SK-N-DZ (cell line): ENCODE data around the gene RTN4. TPM values are rescaled to one million over a fixed set of nuclear protein-coding genes. Genes with fewer than 3 reads are reported as not detected.
"Not testable (repeated sequence)": the region's sequence is repeated elsewhere in the genome, so short reads cannot be mapped to it uniquely, and the experiment has no call there.

Experiments used
- DNase-seq: peaks from one replicate; pipeline ENCODE4 v3.0.0-alpha.2; 2015; ENCODE audit warnings: low spot score
- polyA plus RNA-seq, 2 experiments: library from polyadenylated mRNA; depleted of rRNA; stranded (reverse); fragments of >200 nt; gene quantifications; 2 replicates each; pipeline ENCODE4 v1.2.3, GENCODE V29; 2014

Gene RTN4, protein sequence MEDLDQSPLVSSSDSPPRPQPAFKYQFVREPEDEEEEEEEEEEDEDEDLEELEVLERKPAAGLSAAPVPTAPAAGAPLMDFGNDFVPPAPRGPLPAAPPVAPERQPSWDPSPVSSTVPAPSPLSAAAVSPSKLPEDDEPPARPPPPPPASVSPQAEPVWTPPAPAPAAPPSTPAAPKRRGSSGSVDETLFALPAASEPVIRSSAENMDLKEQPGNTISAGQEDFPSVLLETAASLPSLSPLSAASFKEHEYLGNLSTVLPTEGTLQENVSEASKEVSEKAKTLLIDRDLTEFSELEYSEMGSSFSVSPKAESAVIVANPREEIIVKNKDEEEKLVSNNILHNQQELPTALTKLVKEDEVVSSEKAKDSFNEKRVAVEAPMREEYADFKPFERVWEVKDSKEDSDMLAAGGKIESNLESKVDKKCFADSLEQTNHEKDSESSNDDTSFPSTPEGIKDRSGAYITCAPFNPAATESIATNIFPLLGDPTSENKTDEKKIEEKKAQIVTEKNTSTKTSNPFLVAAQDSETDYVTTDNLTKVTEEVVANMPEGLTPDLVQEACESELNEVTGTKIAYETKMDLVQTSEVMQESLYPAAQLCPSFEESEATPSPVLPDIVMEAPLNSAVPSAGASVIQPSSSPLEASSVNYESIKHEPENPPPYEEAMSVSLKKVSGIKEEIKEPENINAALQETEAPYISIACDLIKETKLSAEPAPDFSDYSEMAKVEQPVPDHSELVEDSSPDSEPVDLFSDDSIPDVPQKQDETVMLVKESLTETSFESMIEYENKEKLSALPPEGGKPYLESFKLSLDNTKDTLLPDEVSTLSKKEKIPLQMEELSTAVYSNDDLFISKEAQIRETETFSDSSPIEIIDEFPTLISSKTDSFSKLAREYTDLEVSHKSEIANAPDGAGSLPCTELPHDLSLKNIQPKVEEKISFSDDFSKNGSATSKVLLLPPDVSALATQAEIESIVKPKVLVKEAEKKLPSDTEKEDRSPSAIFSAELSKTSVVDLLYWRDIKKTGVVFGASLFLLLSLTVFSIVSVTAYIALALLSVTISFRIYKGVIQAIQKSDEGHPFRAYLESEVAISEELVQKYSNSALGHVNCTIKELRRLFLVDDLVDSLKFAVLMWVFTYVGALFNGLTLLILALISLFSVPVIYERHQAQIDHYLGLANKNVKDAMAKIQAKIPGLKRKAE
- 167 and 176 TPM in 2 replicates for polyA plus RNA-seq (2014; cell fraction: cytosol; rRNA removed)
- polyA plus RNA-seq (2014; cell fraction: nucleus; rRNA removed) = 101 and 109 TPM in 2 replicates

DNA sequence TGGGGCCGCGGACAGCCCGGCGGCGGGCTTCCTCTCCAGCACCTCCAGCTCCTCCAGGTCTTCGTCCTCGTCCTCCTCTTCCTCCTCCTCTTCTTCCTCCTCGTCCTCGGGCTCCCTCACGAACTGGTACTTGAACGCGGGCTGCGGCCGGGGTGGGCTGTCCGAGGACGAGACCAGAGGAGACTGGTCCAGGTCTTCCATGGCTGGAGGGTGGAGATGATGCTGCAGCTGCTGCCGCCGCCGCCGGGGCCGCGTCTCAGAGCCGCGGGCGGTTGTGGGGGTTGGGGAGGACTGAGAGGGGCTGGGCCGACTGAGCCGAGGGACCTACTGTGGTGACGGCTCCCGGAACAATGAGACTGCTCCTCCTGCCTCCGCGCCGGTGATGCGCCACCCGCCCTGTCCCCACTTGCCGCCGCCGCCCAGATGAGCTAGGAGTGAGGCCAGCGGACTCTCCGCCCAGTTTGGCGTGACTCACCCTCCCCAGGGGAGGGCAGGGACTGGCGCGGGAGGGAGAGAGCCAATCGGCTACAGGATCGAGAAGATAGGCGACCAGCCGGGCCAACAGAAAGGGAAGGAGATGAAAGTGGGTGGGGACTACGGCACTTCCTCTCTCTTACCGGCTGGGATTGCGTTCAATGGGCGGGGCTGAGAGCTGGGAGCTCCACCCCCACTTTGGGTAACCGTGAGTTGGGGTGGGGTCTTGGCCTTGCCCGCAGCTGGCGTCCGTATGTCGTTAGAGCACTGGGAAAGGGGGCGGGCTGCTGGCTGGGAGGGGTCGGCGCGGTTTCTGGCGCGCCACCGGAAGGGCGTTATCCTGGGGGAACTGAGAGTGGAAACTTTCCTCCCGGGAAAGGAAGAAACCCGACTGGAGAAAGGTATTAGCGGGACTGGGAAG lies at the start of gene RTN4:
TSS of gene RTN4 (minus strand) at position 352 of the 895 bp plus-strand sequence. CDS start at position 201, 151 bp downstream.
- peak; percentile 100 for DNase-seq

DNA sequence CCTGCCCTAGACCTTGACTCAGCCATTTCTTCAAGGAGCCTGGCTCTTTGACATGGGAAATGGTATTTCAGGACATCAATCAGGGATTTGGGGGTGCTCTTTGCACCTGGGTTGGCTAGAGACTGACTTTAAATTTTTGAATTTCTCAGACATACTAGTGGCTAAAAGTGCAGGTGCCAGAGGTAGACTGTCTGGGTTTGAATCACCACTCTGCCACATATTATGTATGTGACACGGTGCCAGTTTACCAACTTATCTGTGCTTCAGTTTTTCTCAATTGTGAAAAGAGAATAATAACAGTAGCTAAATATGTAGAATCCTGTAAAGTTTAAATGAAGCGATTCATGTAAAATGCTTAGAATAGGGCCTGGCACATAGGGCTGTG lies 49.2 kb upstream of the RTN4 start:
- DNase-seq = no peak

DNA sequence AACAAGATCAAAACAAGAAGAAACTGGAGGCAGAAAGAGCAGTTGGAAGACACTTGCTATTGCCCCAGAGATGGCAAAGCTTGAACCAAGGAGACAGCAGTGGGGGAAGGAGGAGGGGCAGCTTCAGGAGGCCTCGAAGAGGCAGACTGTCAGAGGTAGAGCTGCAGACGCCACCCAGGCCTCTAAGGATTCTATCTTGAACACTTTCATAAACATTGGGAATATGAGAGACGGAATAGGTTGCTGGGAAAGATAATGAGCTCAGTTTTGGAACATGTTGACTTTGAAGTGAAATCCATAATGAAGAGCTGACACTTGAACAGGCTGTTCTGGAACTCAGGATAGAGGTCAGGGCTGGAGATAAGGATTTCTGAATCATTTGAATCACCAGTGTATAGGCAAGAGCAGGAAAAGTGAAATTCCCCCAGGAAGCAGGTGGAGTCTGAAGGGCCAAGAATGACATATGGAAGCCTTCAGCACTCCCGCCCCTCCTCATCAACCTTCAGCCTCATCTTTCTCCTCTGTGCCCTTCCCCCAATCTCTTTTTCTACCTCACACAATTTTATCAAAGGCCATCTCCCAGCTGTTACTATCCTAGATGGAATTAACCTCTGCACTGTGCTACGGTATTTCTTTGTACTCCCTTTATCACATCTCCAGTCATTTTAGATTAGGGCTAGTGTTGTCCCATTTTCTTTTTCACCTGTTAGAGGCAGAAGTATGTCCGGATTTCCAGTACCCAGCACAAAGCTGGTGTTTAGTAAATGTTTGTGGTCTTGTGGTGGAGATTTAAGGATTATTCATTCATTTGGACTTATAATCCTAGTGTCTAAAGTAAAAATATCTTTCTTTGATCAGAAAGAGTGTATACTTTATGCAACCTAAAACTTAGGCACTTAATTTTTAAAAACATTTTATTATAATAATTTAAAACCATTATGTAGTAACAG lies 47.5 kb upstream of the RTN4 start:
- DNase-seq = peak; percentile 62

DNA sequence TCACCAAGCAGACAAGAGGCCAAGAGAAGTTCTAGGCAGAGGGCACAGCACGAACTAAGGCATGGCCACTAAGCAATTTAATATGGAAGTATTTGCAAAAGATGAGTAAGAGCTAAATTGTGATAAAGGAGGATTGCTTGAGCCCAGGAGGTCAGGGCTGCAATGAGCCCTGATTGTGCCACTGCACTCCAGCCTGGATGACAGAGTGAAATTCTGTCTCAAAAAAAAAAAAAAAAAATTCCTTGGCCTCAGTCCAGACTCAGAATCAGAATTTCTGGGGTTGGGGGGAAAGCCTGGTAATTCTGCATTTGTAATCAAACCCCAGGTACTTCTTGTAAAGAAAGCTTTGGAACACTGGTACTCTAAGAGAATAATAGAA lies 46.8 kb upstream of the RTN4 start:
- no peak for DNase-seq

DNA sequence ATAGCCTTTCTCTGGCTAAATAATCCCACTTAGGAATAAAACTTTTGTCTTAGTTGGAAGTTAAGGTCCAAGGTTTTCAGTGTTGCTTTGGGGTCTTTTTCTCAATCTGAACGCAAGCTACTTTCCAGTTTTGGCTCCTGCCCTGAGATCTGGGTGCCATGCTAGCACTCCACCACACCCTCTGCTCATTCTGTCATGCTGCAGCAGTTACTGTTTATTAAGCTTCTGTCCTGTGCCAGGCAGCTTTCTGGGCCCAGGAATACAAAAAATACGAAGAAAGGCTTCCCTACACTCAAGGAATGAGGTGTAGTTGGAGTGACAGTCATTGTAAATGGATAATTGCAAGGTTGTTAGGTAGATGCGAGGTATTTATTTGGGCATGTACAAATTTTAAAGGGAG lies 46.3 kb upstream of the RTN4 start:
- no peak for DNase-seq

DNA sequence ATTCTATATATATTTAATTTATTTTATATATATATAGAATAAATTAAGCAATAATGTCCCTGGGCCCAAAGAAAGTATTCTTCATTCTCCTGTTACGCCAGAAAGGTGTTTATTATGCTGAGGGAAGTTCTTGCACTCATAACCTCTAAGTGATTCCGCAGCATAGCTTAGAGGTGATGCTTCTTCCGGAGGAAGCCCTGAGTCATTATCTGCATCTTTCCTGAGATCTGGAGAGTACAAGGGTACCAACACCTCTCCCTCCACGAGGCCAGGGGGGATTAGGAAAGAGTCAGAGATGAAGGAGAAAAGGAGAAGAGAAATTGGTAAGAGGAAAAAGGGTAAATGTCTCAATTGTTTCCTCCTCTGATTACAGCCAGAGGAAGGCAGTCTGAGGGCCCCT lies 43.1 kb upstream of the RTN4 start:
- DNase-seq = no peak

DNA sequence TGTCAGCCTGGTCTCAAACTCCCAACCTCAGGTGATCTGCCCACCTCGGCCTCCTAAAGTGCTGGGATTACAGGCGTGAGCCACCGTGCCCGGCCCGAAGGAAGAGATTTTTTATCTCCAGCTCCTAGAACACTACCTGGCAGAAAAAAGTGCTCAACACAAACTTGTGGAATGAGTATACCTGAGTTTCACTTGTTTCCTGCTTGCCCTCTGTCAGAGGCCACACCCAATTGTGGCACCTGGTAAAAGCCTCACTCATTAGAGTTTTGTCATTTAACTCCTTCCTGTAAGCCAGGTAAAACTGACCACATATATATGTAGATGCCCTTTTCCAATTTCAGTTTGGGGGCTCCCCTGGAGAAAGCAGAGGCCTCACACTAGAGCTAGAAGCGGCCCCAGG lies 42.2 kb upstream of the RTN4 start:
- DNase-seq = no peak

DNA sequence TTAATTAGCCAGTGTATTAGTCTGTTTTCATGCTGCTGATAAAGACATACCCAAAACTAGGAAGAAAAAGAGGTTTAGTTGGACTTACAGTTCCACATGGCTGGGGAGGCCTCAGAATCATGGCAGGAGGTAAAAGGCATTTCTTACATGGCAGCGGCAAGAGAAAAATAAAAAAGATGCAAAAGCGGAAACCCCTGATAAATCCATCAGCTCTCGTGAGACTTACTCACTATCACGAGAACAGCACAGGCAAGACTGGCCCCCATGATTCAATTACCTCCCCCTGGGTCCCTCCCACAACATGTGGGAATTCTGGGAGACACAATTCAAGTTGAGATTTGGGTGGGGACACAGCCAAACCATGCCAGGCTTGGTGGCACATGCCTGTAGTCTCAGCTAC lies 41.4 kb upstream of the RTN4 start:
- not testable (repeated sequence) for DNase-seq

DNA sequence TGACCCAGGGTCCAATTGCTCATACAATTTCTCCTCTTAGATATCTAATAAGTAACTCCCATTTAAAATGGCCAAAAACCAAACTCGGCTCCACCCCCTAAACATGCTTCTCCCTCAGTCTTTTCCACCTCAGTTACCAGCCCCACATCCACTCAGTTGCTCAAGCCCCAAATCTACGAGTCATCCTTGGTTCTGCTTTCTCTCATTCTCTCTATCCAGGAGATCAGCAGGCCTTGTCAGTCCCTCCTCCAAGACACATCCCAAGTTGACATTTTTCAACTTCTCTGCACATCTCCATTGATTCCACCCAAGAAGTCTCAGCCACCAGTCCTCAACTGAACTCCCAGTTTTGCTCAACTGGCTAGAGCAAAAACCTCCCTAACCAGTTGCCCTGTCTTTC lies 40.5 kb upstream of the RTN4 start:
- no peak for DNase-seq

DNA sequence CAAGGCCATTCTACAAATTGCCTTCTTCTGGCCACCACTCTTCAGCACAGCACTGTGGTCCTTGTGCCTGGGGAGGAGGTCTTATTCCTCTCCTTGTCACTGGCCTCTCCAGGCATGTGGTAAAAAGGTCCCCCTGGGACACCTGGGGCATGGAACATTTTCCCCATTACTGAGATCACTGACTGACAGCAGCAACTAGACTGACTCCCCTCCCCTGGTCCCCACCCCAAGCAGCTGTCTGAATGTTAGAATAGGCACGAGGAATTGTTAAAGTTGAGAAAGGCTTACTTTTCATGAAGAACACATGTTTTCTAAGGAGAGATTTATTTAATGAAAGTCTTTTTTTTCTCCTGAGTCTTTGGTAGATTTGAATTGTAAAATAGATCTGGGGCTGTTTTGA lies 39.5 kb upstream of the RTN4 start:
- DNase-seq = no peak

DNA sequence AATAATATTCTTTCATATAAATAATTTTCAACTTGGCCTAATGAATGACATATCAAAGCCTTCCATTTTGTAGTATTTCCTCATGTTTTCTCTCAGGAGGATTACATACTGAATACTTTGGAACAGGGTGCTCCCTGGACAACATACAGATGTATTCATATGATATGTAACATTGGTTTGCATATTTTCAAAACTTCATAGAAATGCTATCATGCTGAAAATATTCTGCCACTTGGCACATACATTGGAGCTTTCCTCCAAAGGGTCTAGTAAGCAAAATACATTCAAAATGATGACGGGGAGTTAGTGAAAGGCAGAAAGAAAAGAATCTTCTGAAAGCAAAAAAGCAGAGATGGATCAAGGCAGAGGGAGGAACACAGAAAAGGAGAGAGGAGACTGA lies 38.1 kb upstream of the RTN4 start:
- no peak for DNase-seq

DNA sequence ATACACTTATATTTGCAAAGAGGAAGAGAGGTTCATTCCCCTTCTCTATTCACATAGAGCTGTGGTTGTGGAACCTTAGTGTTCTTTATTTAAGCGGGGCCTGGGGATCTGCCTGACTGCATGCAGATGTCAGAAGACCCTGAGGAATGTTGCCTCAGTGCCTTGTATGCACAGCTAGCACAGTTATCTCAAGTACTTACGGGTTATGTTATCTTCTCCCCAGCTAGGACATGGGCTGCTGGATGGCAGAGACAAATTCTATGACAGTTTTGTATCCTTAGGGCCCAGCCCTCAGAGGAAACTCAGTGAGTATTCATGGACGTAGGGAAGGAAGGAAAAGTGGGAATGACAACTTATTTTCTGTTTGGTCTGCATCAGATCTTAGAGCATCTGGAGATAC lies 37.7 kb upstream of the RTN4 start:
- DNase-seq = no peak

DNA sequence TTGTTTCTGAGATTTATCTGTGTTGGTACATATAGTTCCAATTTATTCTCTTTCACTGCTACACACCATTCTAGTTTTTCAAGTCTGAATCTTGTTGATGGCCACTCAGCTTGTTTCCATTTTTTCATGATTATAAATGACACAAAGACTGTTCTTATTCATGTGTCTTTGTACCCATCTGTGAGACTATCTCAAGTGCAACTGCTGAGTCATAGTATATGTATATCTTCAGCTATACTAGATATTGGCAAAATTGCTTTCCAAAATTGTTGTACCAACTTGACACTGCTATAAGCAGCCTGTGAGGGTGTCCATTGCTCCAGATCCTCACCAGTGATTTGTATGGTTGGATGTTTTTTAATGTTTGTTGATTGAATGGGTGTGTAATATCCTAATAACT lies 37.2 kb upstream of the RTN4 start:
- no peak for DNase-seq

DNA sequence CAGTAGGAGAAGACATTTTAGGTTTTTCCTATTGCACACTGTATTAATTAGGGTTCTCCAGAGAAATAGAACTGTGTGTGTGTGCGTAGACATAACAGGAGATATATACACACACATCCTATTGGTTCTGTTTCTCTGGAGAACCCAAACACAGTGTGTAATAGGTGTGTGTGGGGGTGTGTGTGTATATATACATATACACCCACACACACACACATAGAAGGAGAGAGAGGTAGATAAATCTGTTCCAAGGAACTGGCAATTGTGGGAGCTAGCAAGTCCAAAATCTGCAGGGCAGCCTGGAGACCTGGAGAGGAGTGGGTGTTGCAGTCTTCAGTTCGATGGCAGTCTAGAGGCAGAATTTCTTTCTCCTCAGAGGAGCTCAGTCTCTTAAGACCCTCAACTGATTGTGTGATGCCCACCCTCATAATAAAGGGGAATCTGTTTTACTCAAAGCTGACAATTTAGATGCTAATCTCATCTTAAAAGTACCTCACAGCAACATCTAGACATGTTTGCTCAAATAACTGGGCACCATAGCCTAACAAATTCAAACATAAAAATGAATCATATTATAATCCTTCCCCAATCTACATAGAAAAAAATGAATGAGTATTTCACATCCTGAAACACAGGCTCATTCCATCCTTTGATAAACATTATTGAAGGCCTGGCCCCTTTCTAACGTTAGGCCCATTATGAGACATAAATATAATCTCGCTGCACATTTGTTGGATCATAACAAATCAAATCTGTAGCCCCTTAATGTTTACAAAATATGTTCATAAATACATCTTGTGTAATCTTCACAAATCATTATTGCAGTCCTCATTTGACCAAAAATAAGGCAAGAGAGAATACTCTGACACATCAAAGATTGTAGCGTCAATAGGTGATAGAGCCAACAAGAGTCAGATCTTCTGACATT lies 35.1 kb upstream of the RTN4 start:
- no peak for DNase-seq

DNA sequence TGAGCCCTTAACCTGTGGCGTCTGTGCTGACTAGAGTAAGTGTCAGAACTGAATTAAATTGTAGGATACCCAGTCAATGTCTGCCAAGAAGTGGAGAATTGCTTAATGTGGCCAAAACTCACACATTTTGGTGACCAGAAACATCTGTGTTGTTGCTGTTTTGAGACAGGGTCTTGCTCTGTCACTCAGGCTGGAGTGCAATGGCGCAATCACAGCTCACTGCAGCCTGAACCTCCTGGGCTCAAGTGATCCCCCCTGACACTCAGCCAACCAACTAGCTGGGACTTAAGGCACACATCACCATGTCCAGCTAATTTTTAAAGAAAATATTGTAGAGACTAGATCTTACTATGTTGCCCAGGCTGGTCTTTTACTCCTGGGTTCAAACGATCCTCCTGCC lies 34.4 kb upstream of the RTN4 start:
- DNase-seq = no peak

DNA sequence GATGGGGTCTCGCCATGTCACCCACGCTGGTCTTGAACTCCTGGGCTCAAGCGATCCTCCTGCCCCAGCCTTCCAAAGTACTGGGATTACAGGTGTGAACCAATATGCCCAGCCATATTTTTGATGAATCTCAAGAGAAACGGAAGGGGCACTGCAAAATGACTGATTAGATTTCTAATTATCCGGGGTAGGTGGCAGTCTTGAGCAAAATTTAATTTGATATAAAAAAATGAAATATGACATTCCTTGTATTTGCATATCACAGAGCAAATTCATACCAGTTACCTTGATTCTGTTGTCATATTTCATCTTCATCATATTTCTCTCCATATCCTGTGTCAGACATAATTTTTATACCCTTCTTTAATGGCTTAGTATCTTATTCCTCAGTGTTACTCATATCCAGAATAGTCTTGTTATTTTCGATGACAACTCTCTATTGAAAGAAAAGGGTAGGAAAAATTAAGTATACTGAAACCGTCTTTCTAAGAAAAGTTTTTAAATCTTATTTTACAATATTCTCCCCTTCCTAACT lies 30.0 kb upstream of the RTN4 start:
- DNase-seq = no peak

DNA sequence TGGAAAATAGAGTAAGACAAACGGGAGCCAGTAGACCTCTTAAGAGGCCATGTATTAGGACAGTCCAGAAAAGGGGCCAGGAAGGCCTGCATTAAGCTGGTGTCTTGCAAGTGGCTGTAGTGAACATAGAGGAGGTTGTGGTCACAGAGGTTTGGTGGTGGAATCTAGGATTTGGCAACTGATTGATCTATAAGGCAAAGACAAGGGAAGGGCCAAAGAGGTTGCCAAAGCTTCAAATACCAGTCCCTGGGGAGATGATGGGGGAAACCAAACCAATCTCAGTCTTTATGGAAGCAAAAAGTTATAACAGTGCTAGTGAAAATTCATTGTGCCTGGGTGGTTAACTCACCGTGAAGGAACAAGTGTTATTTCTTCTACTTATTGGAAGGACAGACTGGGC lies 28.7 kb upstream of the RTN4 start:
- DNase-seq = no peak

DNA sequence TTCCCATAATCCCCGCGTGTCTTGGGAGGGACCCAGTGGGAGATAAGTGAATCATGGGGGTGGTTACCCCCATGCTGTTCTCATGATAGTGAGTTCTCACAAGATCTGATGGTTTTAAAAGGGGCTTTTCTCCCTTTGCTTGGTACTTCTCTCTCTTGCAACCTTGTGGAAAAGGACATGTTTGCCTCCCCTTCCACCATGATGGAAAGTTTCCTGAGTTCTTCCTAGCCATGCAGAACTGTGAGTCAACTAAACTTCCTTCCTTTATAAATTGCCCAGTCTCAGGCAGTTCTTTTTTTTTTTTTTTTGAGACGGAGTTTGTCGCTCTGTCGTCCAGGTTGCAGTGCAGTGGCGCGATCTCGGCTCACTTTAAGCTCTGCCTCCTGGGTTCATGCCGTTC lies 26.5 kb upstream of the RTN4 start:
- no peak for DNase-seq
